K562 (cell line): ENCODE data around the gene LRRC25. TPM values are rescaled to one million over a fixed set of nuclear protein-coding genes. Genes with fewer than 3 reads are reported as not detected.
A peak's percentile ranks its signal among the peaks of the same experiment; 100 is the strongest.

Source experiments
- BDP1 ChIP-seq: IDR thresholded peaks from 3 replicates; pipeline ENCODE4 v1.6.1; 2011; ENCODE audit not compliant: insufficient read length, insufficient read depth
- CHCHD3 ChIP-seq: fragments of 250-450 bp; sonication (Bioruptor Pico); IDR thresholded peaks from 2 replicates; pipeline ENCODE4 v2.1.2; 2022; ENCODE audit warnings: mild to moderate bottlenecking
- POLR3A ChIP-seq: IDR thresholded peaks from 2 replicates; pipeline ENCODE4 v1.6.1; 2011; ENCODE audit warnings: borderline replicate concordance, mild to moderate bottlenecking, moderate library complexity; ENCODE audit not compliant: insufficient read length, insufficient read depth; ENCODE audit errors: extremely low read depth
- PYGO2 ChIP-seq: fragments of 450-650 bp; IDR thresholded peaks from 2 replicates; pipeline ENCODE4 v1.6.1; 2016; ENCODE audit warnings: mild to moderate bottlenecking, missing genetic modification characterization, moderate library complexity, missing compliant biosample characterization
- SAP30 ChIP-seq: fragments of 200-600 bp; sonication (generic); IDR thresholded peaks from 2 replicates; pipeline ENCODE4 v1.6.1; 2012; ENCODE audit warnings: borderline replicate concordance, low read depth, mild to moderate bottlenecking, moderate library complexity, low read length, control low read depth, inconsistent platforms; ENCODE audit not compliant: insufficient read depth, poor library complexity, severe bottlenecking
- SIX5 ChIP-seq, 2 experiments: IDR thresholded peaks; 2 replicates each; pipeline ENCODE4 v1.6.1; 2011; ENCODE audit warnings: low read length in 2 of 2, borderline replicate concordance in 1 of 2, low read depth in 1 of 2, mild to moderate bottlenecking in 1 of 2, moderate library complexity in 1 of 2; ENCODE audit not compliant: insufficient read depth in 1 of 2
- ZNF121 ChIP-seq: sonication (generic); formaldehyde crosslinking; conservative IDR thresholded peaks from 2 replicates; pipeline ENCODE4 v1.8.0; 2022; ENCODE audit warnings: missing genetic modification reagents
- ZNF507 ChIP-seq: conservative IDR thresholded peaks from 2 replicates; pipeline ENCODE4 v1.6.1; 2017; ENCODE audit warnings: missing genetic modification characterization, missing compliant biosample characterization
- polyA plus RNA-seq, 8 experiments: library from polyadenylated mRNA; depleted of rRNA in 4 of 8; stranded (reverse) in 5 of 8; unstranded in 3 of 8; fragments of >200 nt; fragmentation: Nextera tagmentation in 2 of 8; fragmentation: Illumina TruSeq in 1 of 8; extraction: Ambion mirVana in 2 of 8; extraction: Trizol in 1 of 8; gene quantifications; 2 replicates each; pipeline versions ENCODE4 v1.2.1 to v1.2.3, GENCODE V29; 2011 to 2014; ENCODE audit warnings: inconsistent platforms in 1 of 8, missing spikeins in 1 of 8
- total RNA-seq, 7 experiments: library from RNA; depleted of rRNA in 6 of 7; stranded (reverse); fragments of >200 nt in 6 of 7; fragmentation: Illumina TruSeq in 2 of 7; extraction: Trizol in 2 of 7; gene quantifications; 2 replicates each; pipeline versions ENCODE4 v1.2.1 to v1.2.3, GENCODE V29; 2011 to 2021; ENCODE audit warnings: low replicate concordance in 1 of 7
- TF ChIP-seq, protein P1 (sequence below), 2 experiments: fragments of 450-650 bp in 1 of 2; sonication (generic) in 1 of 2; formaldehyde crosslinking in 1 of 2; IDR thresholded peaks; 2 replicates each; pipeline versions ENCODE4 v1.7.1 to v1.9.0; 2016 to 2022; ENCODE audit warnings: inconsistent platforms in 1 of 2, mild to moderate bottlenecking in 1 of 2, missing genetic modification reagents in 1 of 2
- TF ChIP-seq, protein P2 (sequence below): fragments of 450-650 bp; formaldehyde crosslinking; IDR thresholded peaks from 2 replicates; pipeline ENCODE4 v1.4.0; 2020; ENCODE audit warnings: mild to moderate bottlenecking

Gene LRRC25
- total and polyA plus RNA-seq, 9 of the 15 experiments (the other 6 are each of a cell fraction or from before 2014, with no cell fraction given), result 0.07 to 0.36 (median 0.10) TPM; not detected in 3

DNA sequence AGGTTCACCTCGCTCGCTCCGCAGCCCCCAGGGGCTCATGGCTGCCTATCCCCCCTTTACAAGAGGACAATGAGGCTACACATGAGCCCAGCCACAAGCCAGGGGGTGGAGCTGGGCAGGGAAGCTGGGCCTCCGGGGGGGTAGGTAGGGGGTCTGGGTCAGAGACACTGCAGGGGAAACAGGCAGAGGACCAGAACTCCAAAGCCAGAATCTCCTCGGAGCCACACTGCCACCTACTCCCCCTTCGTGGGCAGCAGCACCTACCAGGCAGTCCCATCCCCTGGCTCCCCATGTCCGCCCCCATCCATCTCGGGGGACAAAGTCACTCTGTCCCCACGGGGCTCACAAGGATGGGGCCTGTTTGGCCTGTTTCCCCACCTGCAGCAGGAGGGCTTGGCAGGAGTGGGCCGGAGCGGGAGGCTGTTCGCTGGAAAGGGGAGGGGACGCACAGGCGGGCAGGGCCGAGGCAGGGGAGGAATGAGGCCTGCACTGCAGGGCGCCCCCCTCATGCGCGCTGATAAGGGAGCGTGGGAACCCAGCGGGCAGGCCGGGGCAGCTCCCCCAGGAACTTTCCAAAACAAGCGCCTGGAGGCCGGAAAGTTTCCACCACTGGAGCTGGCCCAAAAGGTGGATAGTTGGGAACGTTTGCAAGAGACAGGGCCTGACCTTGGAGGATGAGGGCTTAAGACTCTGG lies 41.1 kb upstream of the LRRC25 start (continued):
- TF ChIP-seq, protein P1, sequence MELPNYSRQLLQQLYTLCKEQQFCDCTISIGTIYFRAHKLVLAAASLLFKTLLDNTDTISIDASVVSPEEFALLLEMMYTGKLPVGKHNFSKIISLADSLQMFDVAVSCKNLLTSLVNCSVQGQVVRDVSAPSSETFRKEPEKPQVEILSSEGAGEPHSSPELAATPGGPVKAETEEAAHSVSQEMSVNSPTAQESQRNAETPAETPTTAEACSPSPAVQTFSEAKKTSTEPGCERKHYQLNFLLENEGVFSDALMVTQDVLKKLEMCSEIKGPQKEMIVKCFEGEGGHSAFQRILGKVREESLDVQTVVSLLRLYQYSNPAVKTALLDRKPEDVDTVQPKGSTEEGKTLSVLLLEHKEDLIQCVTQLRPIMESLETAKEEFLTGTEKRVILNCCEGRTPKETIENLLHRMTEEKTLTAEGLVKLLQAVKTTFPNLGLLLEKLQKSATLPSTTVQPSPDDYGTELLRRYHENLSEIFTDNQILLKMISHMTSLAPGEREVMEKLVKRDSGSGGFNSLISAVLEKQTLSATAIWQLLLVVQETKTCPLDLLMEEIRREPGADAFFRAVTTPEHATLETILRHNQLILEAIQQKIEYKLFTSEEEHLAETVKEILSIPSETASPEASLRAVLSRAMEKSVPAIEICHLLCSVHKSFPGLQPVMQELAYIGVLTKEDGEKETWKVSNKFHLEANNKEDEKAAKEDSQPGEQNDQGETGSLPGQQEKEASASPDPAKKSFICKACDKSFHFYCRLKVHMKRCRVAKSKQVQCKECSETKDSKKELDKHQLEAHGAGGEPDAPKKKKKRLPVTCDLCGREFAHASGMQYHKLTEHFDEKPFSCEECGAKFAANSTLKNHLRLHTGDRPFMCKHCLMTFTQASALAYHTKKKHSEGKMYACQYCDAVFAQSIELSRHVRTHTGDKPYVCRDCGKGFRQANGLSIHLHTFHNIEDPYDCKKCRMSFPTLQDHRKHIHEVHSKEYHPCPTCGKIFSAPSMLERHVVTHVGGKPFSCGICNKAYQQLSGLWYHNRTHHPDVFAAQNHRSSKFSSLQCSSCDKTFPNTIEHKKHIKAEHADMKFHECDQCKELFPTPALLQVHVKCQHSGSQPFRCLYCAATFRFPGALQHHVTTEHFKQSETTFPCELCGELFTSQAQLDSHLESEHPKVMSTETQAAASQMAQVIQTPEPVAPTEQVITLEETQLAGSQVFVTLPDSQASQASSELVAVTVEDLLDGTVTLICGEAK (IDR thresholded peaks at IDR 0.05), result no peak
- TF ChIP-seq, protein P1 (CRISPR knock-in tag; IDR thresholded peaks at IDR 0.05), result no peak
- peak; percentile 45 for TF ChIP-seq SAP30
- no peak for TF ChIP-seq BDP1
- no peak for TF ChIP-seq PYGO2
- no peak for TF ChIP-seq ZNF507 (tag)
- TF ChIP-seq, protein P2, sequence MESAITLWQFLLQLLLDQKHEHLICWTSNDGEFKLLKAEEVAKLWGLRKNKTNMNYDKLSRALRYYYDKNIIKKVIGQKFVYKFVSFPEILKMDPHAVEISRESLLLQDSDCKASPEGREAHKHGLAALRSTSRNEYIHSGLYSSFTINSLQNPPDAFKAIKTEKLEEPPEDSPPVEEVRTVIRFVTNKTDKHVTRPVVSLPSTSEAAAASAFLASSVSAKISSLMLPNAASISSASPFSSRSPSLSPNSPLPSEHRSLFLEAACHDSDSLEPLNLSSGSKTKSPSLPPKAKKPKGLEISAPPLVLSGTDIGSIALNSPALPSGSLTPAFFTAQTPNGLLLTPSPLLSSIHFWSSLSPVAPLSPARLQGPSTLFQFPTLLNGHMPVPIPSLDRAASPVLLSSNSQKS (CRISPR knock-in tag), result no peak
- TF ChIP-seq CHCHD3, result no peak
- no peak for TF ChIP-seq SIX5 (IDR thresholded peaks at IDR 0.05; ENCODE audit: borderline replicate concordance in 1 of 2, insufficient read depth in 1 of 2, low read depth in 1 of 2, low read length in 2 of 2)
- no peak for TF ChIP-seq POLR3A
- no peak for TF ChIP-seq ZNF121 (CRISPR knock-in tag)
